Keratinocyte (primary cell): ENCODE results near the gene IL17A. TPM values are rescaled to one million over a fixed set of nuclear protein-coding genes. Genes with fewer than 3 reads are reported as not detected.

Source experiments
- DNase-seq: peaks from one replicate; pipeline ENCODE4 v3.0.0-alpha.2; 2011; ENCODE audit warnings: low read depth, missing footprints, low spot score
- FAIRE-seq: peaks from 2 replicates; lab custom pipeline; 2011; peaks lifted over from hg19 to GRCh38; lab: Jason Lieb, UNC
- H2AFZ ChIP-seq: 2 replicates; pipeline ENCODE4 v1.6.0; 2012; ENCODE audit warnings: low read length, control low read depth, inconsistent platforms; ENCODE audit not compliant: control insufficient read depth
- H3K27ac ChIP-seq: 2 replicates; pipeline ENCODE4 v1.5.1; 2011; ENCODE audit warnings: low read length; ENCODE audit not compliant: control insufficient read depth, insufficient read depth
- H3K27me3 ChIP-seq: 3 replicates; pipeline ENCODE4 v1.6.0; 2011; ENCODE audit warnings: low read length; ENCODE audit not compliant: control insufficient read depth, insufficient read depth; ENCODE audit errors: extremely low read depth
- H3K36me3 ChIP-seq, 2 experiments: 2 replicates in 1 of 2; 3 replicates in 1 of 2; pipeline ENCODE4 v1.5.1; 2011; ENCODE audit warnings: low read length in 2 of 2, mild to moderate bottlenecking in 1 of 2; ENCODE audit not compliant: control insufficient read depth in 2 of 2, insufficient read depth in 2 of 2; ENCODE audit errors: extremely low read depth in 1 of 2
- H3K4me1 ChIP-seq: 3 replicates; pipeline ENCODE4 v1.5.1; 2011; ENCODE audit warnings: low read length; ENCODE audit not compliant: control insufficient read depth, insufficient read depth; ENCODE audit errors: extremely low read depth
- H3K4me2 ChIP-seq: 3 replicates; pipeline ENCODE4 v1.6.0; 2011; ENCODE audit warnings: low read depth, low read length; ENCODE audit not compliant: control insufficient read depth, insufficient read depth; ENCODE audit errors: extremely low read depth
- H3K4me3 ChIP-seq, 3 experiments: fragments of 200-600 bp in 1 of 3; sonication (generic) in 1 of 3; 2 replicates in 2 of 3; 3 replicates in 1 of 3; pipeline ENCODE4 v1.5.1; 2011 to 2016; ENCODE audit warnings: low read length in 3 of 3, mild to moderate bottlenecking in 3 of 3, control low read depth in 2 of 3, inconsistent platforms in 1 of 3, low read depth in 1 of 3, mixed read lengths in 1 of 3, mixed run types in 1 of 3, moderate library complexity in 1 of 3; ENCODE audit not compliant: control insufficient read depth in 2 of 3, insufficient read depth in 2 of 3; ENCODE audit errors: extremely low read depth in 1 of 3
- H3K79me2 ChIP-seq: 2 replicates; pipeline ENCODE4 v1.6.0; 2012; ENCODE audit warnings: low read length; ENCODE audit not compliant: control insufficient read depth, insufficient read depth
- H3K9ac ChIP-seq: 3 replicates; pipeline ENCODE4 v1.6.0; 2011; ENCODE audit warnings: low read length; ENCODE audit not compliant: control insufficient read depth, insufficient read depth; ENCODE audit errors: extremely low read depth
- H3K9me1 ChIP-seq: 3 replicates; pipeline ENCODE4 v1.6.0; 2011; ENCODE audit warnings: low read length; ENCODE audit not compliant: control insufficient read depth, insufficient read depth; ENCODE audit errors: extremely low read depth
- H3K9me3 ChIP-seq: 2 replicates; pipeline ENCODE4 v1.5.1; 2012; ENCODE audit warnings: low read depth, low read length; ENCODE audit not compliant: control insufficient read depth
- H4K20me1 ChIP-seq: 3 replicates; pipeline ENCODE4 v1.6.0; 2011; ENCODE audit warnings: low read length; ENCODE audit not compliant: control insufficient read depth, insufficient read depth; ENCODE audit errors: extremely low read depth
- CTCF ChIP-seq, 3 experiments: IDR thresholded peaks in 1 of 3; conservative IDR thresholded peaks in 1 of 3; optimal IDR thresholded peaks in 1 of 3; 2 replicates in 2 of 3; 3 replicates in 1 of 3; pipeline versions ENCODE3 to v1.5.1; 2011; ENCODE audit warnings: low read length in 3 of 3, mild to moderate bottlenecking in 3 of 3, moderate library complexity in 2 of 3, control low read depth in 1 of 3, inconsistent platforms in 1 of 3; ENCODE audit not compliant: insufficient read depth in 2 of 3; ENCODE audit errors: extremely low read depth in 1 of 3
- EZH2 ChIP-seq: IDR thresholded peaks from one replicate; pipeline ENCODE4 v1.6.1; 2012; ENCODE audit warnings: inconsistent platforms, mild to moderate bottlenecking, low read length, moderate library complexity
- dilution Hi-C: fragments of 300-500 bp; cut with MboI; formaldehyde crosslinking; loops from one replicate; pipeline ENCODE4 v1.7.0; 2020; ENCODE audit warnings: low sequenced_read_pairs; ENCODE audit not compliant: extremely low pct_ligation_motif_present
- polyA plus RNA-seq, 5 experiments: library from polyadenylated mRNA; depleted of rRNA in 3 of 5; stranded (reverse) in 3 of 5; stranded (forward) in 1 of 5; unstranded in 1 of 5; fragments of >200 nt; gene quantifications; 1 replicate in 1 of 5; 2 replicates in 3 of 5; 3 replicates in 1 of 5; pipeline versions ENCODE4 v1.2.1 to v1.2.3, GENCODE V29; 2011 to 2012; ENCODE audit warnings: missing spikeins in 2 of 5, low read depth in 1 of 5, low replicate concordance in 1 of 5

Gene IL17A
- polyA plus RNA-seq, 1 donor (not counting 4 experiments of a cell fraction or from before 2014, with no cell fraction given): not detected

GRCh38 chr6:52176550-52176949, 9.6 kb upstream of the IL17A start:
- H3K79me2 ChIP-seq: no peaks in the 10 kb centered on the region
- FAIRE-seq: no peak
- H2AFZ ChIP-seq: no peak overlapping the region
- no peaks in the 10 kb centered on the region for H3K27me3 ChIP-seq
- H3K4me3 ChIP-seq: no peak overlapping the region
- H3K9ac ChIP-seq: no peak overlapping the region
- DNase-seq: no peak
- H3K36me3 ChIP-seq: no peaks in the 10 kb centered on the region
- H3K27ac ChIP-seq: no peak overlapping the region
- no peaks in the 10 kb centered on the region for H3K4me1 ChIP-seq
- no peak overlapping the region for H3K4me2 ChIP-seq
- no peaks in the 10 kb centered on the region for H3K9me3 ChIP-seq
- dilution Hi-C loops: no loop called here
- TF ChIP-seq CTCF (optimal IDR thresholded peaks at IDR 0.05 in 1 of 3, IDR thresholded peaks at IDR 0.05 in 1 of 3, conservative IDR thresholded peaks at IDR 0.05 in 1 of 3; ENCODE audit: extremely low read depth in 1 of 3, insufficient read depth in 2 of 3, low read length in 3 of 3) (no peak), EZH2 (no peak)
- no peaks in the 10 kb centered on the region for H4K20me1 ChIP-seq
- no peaks in the 10 kb centered on the region for H3K9me1 ChIP-seq

GRCh38 chr6:52177961-52178360, 8.2 kb upstream of the IL17A start:
- Histone ChIP-seq H3K9me1 (no peaks in the 10 kb centered on the region), H4K20me1 (no peaks in the 10 kb centered on the region), H3K79me2 (no peaks in the 10 kb centered on the region), H3K36me3 (no peaks in the 10 kb centered on the region), H3K4me2 (no peak overlapping the region), H3K27me3 (no peaks in the 10 kb centered on the region), H3K9me3 (no peaks in the 10 kb centered on the region), H3K9ac (no peak overlapping the region), H3K4me1 (no peaks in the 10 kb centered on the region), H3K4me3 (no peak overlapping the region), H2AFZ (no peak overlapping the region), H3K27ac (no peak overlapping the region)
- TF ChIP-seq CTCF (optimal IDR thresholded peaks at IDR 0.05 in 1 of 3, IDR thresholded peaks at IDR 0.05 in 1 of 3, conservative IDR thresholded peaks at IDR 0.05 in 1 of 3; ENCODE audit: extremely low read depth in 1 of 3, insufficient read depth in 2 of 3, low read length in 3 of 3) (no peak), EZH2 (no peak)
- dilution Hi-C loops: no loop called here
- DNase-seq: no peak
- no peak for FAIRE-seq
